DMS 273 treated with DMSO at 0.1 percent for 48 hours (cell line): ENCODE data around the gene FAM83E.
"Not testable (repeated sequence)": the region's sequence is repeated elsewhere in the genome, so short reads cannot be mapped to it uniquely, and the experiment has no call there.

Source experiments
- DNase-seq: peaks from one replicate; lab custom pipeline; 2025; lab: John Stamatoyannopoulos, UW

FAM83E gene

GRCh38 chr19:48614436-48615230 is at the start of gene FAM83E:
Gene FAM83E, minus strand, starts transcription at chr19:48615076. Its CDS starts 1,704 bp downstream, at chr19:48613372.
- DNase-seq: no peak

- DNase-seq: no peak
Observed at GRCh38 chr19:48664476-48664875, 49.6 kb upstream of the FAM83E start.

- no peak for DNase-seq
Observed at GRCh38 chr19:48663667-48664066, 48.8 kb upstream of the FAM83E start.

GRCh38 chr19:48661711-48662090 is 46.8 kb upstream of the FAM83E start:
- DNase-seq: no peak

GRCh38 chr19:48660852-48661710 is 46.2 kb upstream of the FAM83E start:
- DNase-seq: peak; percentile 92

GRCh38 chr19:48659768-48660167 is 44.9 kb upstream of the FAM83E start:
- peak; percentile 85 for DNase-seq

GRCh38 chr19:48658483-48658882 is 43.6 kb upstream of the FAM83E start:
- no peak for DNase-seq

GRCh38 chr19:48657828-48658227 is 43.0 kb upstream of the FAM83E start:
- DNase-seq: not testable (repeated sequence)

- no peak for DNase-seq
Observed at GRCh38 chr19:48656840-48657474, 42.1 kb upstream of the FAM83E start.

GRCh38 chr19:48654299-48655059 is 39.6 kb upstream of the FAM83E start:
- peak; percentile 99 for DNase-seq

GRCh38 chr19:48651683-48652048 is 36.8 kb upstream of the FAM83E start:
- no peak for DNase-seq

- no peak for DNase-seq
Observed at GRCh38 chr19:48650974-48651682, 36.3 kb upstream of the FAM83E start.

GRCh38 chr19:48648134-48648533 is 33.3 kb upstream of the FAM83E start:
- DNase-seq: no peak

GRCh38 chr19:48646722-48647216 is 31.9 kb upstream of the FAM83E start:
- DNase-seq: no peak

GRCh38 chr19:48646001-48646721 is 31.3 kb upstream of the FAM83E start, which contains the start of gene CA11:
Gene CA11, minus strand, starts transcription at chr19:48646187. Its CDS starts 555 bp downstream, at chr19:48645632.
- peak; percentile 82 for DNase-seq

- peak; percentile 72 for DNase-seq
Observed at GRCh38 chr19:48645620-48646000, 30.7 kb upstream of the FAM83E start.

GRCh38 chr19:48644839-48645619 is 30.2 kb upstream of the FAM83E start:
- DNase-seq: peak; percentile 85

GRCh38 chr19:48644355-48644754 is 29.5 kb upstream of the FAM83E start:
- no peak for DNase-seq

GRCh38 chr19:48642862-48643261 is 28.0 kb upstream of the FAM83E start:
- no peak for DNase-seq
